AG20443 (cell line): ENCODE data around the gene MATK.
"Not testable (repeated sequence)": the region's sequence is repeated elsewhere in the genome, so short reads cannot be mapped to it uniquely, and the experiment has no call there.

Experiments
- DNase-seq: peaks from one replicate; pipeline ENCODE4 v3.0.0; 2012; ENCODE audit warnings: low spot score, mixed read lengths

Gene MATK

GRCh38 chr19:3785938-3786824 is at the start of gene MATK:
MATK (minus strand) TSS chr19:3786381; CDS start chr19:3785135, 1,246 bp downstream.
- DNase-seq, result no peak

DNA sequence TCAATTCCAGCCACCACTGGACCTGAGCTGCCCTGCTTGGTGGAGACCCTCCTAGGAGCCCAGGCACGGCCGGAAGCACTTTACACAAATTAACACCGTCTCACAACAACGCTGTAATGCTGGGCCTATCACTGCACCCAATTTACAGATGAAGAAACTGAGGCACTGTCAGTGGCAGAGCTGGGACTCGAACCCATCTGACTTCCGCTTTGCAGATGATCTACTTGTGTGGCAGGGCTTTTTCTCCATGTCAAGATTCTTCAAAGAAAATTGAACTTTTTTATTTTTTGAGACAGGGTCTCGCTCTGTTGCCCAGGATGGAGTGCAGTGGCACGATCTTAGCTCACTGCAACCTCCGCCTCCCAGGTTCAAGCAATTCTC is 48.9 kb upstream of the MATK start:
- no peak for DNase-seq

- no peak for DNase-seq
These were observed 48.3 kb upstream of the MATK start for GRCh38 chr19:3834349-3835054.

GRCh38 chr19:3833578-3834348 is 47.6 kb upstream of the MATK start:
- DNase-seq, result no peak

DNA sequence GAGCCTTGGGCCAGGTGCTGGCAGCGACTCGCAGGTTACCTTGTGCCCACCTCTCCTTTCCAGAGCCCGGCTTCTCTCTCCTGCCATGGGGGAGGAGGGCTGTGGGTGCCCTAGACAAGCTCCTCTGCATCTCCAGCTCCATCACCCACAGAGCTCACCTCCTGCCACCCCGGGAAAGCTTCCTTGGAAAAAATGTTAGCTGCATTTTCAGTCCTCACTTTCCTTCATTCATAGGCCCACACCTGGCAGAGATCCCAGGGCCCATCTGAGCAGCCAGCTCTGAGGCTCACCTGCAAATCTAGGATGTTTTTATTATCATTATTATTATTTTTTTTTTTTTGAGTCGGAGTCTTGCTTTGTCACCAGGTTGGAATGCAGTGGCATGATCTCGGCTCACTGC is 45.8 kb upstream of the MATK start:
- DNase-seq, result no peak

- DNase-seq, result no peak
These were observed 45.4 kb upstream of the MATK start for GRCh38 chr19:3831601-3832000.

DNA sequence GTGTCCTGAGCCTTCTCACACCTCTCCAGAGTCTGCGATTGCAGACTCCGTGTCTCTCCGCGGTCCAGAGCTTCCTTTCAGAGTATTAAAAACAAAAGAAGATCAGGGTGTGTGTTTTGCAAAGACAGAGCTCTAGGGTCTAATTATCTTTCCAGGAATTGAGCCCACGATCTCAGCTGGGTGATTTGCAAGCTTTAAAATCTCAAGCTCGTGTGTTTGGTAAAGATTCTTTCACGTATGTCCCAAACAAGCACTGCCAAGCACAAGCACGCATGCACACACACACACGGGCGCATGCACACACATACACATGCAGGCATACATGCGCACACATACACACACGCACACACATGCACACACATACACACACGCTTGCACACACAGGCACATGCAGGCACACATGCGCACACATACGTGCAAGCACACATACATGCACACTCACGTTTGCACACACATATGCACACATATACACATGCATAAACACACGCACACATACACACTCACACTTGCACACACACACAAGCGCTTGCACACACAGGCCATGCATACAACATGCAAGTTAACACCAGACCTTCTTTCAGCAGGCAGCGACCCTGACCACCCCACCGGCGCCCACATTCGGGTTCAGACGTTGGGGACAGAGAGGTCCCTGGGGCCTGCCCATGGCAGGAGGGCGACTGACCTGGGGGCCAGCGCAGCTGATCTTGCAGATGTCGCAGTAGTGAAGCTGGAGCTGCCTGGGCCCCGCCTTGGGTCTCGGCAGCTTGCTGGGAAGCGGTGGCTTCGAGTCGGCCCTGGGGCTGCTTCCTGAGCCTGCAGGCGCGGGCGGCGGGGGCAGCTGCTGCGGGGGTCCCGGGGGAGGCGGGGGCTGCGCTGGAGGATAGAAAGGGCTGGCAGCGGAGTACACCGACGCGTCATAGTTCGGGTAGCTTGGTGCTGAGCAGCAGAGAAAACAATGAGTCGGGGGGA is 44.7 kb upstream of the MATK start:
- DNase-seq, result no peak

GRCh38 chr19:3827306-3827705 is 41.1 kb upstream of the MATK start:
- DNase-seq, result no peak

- no peak for DNase-seq
These were observed 40.0 kb upstream of the MATK start for GRCh38 chr19:3826163-3826562.

DNA sequence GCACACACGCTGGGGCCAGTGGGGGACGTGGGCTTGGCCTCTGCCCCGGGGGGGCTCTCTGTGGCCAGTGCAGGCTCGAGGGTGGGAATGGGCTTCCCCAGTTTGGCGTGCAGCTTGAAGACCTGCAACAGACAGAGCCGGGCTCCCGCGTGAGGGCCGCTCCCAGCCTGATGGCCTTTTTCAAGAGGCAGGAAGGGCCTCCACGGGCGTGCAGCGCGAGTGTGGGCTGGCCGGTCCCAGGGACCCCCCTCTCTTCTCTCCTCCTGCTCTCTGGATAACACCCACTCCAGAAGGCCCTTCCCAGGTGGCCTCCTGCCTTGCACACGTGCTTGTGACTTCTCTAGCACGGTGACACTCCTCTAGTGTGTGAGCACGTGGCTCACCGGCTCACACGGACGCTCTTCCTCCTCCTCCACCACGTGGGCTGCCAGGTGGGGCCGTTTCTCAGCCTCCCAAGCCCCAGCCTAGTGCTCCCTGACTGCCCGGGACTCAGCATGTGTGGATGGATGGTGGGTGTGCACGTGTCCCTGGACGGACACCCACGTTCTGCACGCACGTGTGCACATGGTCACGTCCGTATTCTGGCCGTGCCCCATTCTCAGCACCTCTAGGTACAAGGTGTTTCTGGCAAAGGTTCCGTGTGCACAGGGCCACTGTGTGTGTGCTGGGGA is 39.2 kb upstream of the MATK start:
- no peak for DNase-seq

DNA sequence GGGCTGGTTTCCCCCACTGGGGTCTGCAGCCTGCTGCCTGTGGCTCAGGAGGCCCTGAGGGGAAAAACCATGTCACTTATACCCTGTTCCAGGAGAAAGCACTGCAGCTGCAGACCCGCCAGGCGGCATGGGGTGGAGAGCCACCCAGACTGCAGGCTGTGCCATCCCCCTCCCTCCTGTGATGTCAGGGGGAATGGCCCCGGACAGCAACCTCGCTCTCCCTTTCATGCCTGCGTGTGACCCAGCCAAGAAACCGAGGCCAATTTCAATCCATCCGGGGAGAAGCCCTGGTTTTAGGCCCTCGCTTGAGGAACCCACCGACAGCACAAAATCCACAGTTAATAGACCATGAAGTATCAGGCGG is 37.2 kb upstream of the MATK start:
- no peak for DNase-seq

- DNase-seq, result no peak
These were observed 36.6 kb upstream of the MATK start for GRCh38 chr19:3822683-3823349.

DNA sequence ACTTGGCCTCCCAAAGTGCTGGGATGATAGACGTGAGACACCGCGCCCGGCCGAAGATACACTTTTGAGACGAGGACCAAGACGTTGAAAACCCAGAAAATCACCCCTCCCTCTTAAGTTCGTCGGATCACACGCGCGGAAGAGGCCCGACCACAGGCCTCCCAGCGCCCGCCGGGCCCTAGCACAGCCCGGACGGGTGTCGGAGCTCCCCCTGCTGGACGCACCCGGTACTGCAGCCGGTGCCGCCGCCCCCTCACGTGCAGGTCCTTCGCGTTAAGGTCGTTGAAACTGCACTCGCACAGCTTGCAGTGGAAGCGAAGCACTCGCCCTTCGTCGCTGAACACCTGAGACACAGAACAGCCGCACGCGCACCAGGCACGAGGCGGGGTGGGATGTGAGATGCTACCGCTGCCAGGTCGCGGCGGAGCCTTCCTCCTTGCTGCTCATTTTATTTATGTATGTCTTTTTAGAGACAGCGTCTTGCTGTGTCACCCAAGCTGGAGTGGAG is 35.7 kb upstream of the MATK start:
- peak; percentile 86 for DNase-seq

- DNase-seq, result no peak
These were observed 35.0 kb upstream of the MATK start for GRCh38 chr19:3821156-3821555.

- no peak for DNase-seq
These were observed 33.8 kb upstream of the MATK start for GRCh38 chr19:3819989-3820388.

DNA sequence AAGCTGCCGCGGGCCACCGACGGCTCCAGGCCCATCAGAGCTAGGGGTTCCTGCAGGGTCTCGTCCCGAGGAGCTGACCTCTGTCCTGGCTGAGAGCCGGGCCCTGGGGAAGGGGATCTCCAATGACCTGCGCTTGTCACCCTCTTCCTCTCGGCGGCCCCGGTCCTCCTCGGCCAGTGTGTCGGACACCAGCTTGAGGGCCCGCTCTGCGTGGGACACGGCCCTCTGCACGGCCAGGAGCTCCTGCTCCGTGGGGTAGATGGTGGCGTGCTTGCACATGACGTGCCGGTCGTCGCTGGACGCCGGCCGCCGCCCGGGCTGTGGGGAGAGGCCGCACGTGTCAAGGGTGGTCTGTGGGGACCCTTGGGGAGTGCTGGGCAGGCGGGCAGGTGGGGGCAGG is 32.7 kb upstream of the MATK start:
- DNase-seq, result no peak

- DNase-seq, result peak; percentile 70
These were observed 32.3 kb upstream of the MATK start for GRCh38 chr19:3818466-3818865.

DNA sequence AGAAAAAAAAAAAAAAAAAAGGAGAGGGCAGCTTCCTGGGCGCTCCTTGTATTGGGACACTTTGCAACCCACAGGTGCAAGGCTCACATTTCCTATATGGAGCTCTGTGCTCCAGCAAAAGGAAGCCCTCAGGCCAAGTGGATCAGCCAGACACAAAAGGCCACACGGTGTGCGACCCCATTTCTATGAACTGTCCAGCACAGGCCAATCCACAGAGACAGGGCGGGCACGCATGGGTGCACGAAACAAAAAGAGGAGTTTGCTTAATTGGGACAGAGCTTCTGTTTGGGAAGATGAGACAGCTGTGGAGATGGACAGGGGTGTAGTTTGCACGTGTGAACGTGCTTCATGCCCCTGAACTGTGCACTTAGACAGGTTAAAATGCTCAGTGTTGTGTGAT is 31.6 kb upstream of the MATK start:
- DNase-seq, result no peak

DNA sequence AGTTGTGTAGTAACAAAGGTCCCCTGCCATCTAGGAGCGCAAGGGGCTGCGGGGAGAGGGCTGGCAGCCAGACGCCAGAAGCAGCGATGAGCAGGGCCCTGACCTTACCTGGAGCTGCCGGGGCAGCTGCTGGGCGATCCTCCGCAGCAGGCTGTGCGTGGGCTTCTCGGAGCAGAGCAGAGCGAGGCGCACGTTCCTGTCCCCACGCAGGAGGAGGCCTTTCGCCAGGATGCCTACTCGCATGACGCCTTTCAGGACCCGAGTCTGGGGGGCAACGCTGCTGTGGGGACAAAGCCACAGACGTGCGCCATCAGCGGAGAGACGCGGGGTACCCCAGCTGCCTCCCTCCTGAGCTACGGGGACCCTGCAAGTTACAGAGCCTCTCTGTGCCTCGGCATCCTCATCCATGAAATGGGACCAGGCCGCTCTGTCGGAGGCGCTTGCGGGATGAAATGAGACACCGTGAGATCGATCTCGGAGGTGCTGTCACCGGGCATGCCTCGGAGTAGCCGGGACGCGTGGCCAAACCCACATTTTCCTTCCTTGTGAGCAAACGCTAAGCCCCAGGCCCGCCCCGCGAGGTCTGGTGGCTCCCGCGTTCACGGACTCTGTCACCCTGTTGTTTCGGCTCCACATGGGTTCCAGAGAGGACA is 30.5 kb upstream of the MATK start:
- no peak for DNase-seq

DNA sequence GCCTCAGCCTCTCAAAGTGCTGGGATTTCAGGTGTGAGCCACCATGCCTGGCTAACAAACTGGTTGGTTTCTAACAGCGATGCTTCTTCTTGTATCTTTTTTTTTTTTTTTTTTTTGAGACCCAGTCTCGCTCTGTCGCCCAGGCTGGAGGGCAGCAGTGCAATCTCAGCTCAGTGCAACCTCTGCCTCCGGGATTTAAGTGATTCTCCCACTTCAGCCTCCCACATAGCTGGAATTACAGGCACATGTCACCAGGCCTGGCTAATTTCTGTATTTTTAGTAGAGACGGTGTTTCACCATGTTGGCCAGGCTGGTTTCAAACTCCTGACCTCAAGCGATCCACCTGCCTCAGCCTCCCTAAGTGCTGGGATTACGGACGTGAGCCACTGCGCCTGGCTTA is 30.0 kb upstream of the MATK start:
- DNase-seq, result not testable (repeated sequence)
